Loucy (cell line): ENCODE data around the gene JAGN1.

Source experiments
- CTCF ChIP-seq: fragments of 200-600 bp; sonication (generic); conservative IDR thresholded peaks from 2 replicates; pipeline ENCODE4 v1.5.1; 2014; ENCODE audit warnings: mild to moderate bottlenecking, antibody characterized with exemption, low read length
- EZH2phosphoT487 ChIP-seq: fragments of 200-600 bp; IDR thresholded peaks from 2 replicates; pipeline ENCODE4 v1.6.1; 2018; ENCODE audit warnings: antibody characterized with exemption, mild to moderate bottlenecking, moderate library complexity, borderline replicate concordance

GRCh38 chr3:9914559-9915253, 24.3 kb downstream of the JAGN1 start:
- TF ChIP-seq CTCF = no peak
- TF ChIP-seq EZH2phosphoT487 = no peak
